ENCODE results near the gene CCL17.
"Not testable (repeated sequence)": the region's sequence is repeated elsewhere in the genome, so short reads cannot be mapped to it uniquely, and the experiment has no call there.

Gene CCL17

DNA sequence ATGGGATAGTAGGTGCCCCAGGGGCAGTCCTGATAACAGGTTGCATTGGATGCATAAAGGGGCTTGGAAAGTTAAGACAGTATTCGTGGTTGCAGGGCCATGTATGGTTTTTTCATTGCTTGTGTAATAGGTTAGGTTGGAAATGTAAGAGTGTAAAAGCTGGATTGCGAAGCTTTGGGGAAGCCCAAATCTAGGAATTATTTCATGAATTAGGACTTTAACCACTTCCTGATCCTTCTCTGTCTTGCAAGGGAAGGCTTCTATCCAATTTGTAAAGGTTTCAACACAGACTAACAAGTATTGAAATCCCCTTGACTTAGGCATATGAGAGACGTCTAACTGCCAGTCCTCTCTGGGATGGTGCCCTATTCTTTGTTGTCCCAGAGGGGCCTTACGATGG, 7.8 kb upstream of the CCL17 start:
- DNase-seq (ENCODE audit: low read depth), result no peak

DNA sequence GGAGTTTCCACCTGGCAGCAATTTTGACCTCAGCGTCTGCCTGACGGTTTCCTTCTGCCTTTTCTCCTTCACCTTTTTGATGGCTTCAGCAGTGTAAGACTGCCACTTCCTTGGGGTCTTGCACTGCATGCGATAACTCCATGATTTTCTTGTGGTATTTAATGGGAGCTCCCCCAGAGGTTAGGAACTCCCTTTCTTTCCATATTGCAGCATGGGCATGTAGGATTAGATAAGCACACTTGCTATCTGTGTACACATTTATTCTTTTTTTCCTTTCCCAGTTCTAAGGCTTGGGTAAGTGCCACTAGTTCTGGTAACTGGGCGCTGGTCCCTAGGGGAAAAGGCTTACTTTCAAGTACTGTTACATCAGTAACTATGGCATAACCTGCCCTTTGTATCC, 7.1 kb upstream of the CCL17 start:
- not testable (repeated sequence) for DNase-seq (ENCODE audit: low read depth)

DNA sequence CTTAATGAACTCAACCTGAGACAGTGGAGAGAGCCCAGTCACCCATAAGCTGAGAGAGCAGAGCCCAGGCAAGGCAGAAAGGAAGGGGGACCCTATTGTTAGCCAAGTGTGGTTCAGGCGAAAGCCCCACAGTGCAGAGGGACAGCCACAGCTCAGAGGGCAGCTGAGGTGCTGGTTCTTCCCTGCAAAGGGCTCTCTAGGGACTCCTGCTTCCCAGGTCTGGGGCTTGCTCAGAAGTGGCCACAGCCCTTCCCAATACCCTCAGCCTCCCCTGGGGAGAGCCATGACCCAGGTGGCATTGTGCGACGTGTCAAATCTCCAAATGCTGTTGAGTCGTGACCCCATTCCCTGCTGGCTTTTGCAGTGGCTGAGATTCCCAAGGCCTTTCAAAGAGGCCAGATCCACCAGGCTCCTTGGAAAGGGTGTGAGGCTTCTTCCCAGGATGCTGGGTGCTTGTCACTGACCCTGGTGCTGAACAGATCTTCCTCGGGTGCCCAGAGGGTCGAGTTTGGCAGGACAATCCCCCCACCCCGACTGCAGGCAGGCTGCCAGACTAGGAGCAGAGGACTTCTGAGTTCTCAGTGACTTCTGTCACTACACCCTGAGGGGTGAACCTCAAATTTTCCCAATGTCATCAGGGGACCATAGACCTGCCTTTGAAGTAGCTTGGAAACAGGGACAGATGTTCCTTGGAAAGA, 2.5 kb upstream of the CCL17 start:
- no peak for DNase-seq (ENCODE audit: low read depth)

DNA sequence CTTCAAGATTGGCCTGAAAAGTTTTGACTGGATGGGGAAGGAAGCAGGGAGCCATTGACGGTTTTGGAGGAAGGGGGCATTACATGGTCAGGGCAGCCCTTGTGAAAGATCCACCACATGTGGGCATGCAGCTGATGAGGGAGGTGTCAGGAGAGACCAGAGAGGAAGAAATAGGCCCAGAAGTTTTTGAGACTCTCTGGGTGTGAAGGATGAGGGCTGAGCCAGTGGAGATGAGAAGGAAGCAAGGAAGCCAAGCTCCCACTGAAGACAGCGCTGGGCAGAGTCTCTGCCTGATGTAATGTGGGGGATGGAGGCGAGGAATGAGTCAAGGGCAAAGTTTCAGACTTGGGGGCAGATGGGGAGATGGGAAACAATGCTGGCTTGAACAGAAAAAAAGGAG, 530 bp downstream of the CCL17 start:
- DNase-seq (ENCODE audit: low read depth), result no peak

DNA sequence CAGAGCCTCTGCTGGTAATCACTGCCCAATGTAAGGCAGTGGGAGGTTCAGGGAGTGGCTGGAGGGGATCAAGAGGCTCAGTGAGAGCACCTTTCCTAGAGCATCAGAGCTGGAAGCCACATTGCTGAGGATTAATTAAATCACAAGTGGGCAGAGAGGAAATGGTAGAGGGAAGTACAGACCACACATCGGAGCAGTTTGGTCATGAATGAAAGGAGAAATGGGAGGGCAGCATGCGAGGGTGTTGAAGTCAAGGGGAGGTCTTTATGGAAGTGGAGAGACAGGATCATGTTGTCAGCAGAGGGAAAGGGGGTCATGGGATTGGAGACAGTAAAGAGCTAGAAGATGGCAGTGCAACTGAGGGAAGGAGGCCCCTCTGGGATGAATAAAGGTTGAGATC, 2.3 kb downstream of the CCL17 start:
- no peak for DNase-seq (ENCODE audit: low read depth)

DNA sequence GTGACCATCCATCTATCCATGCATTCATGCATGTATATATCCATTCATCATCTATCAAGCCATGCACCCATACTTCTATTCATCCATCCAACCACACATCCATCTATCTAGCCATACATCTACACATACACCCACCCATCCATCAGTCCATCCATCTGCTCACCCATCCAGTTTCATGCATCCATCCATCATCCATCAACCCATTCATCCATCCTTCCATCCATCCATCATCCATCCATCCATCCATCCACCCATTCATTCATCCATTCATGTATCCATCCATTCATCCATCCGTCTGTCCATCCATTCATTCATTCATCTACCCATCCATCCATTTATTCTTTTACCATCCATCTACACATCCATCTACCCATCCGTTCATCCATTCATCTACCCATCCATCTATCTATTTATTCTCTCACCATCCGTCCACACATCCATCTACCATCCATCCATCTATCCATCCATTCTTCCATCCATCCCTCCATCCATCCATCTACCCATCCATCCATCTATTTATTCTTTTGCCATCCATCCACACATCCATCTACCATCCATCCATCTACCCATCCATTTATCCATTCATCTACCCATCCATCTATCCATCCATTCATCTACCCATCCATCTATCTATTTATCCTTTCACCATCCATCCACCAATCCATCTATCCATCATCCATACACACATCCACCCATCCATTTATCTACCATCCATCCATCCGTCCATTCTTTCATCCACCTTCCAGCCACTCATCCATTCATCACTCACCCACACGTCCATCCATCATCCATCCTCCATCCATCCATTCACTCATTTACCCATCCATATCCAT, 3.2 kb downstream of the CCL17 start:
- DNase-seq (ENCODE audit: low read depth), result no peak

DNA sequence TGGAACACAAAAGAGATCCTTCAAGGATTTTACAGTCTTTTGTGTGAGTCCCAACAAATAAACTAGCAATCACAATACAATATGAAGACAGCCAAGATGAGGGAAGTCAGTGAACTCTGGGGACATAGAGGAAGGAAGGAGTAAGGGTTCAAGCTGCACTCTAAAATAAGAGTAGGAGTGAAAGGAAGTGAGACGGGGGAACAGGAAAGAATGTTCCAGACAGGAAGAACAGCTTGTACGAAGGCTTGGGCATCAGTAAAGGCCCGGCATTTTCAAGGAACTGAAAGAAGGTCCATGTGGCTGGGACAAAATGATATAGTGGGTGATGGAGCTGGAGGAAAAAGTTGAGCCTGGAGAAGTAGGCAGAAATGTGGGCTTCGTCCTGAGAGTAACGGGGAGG, 4.5 kb downstream of the CCL17 start:
- DNase-seq (ENCODE audit: low read depth), result no peak

DNA sequence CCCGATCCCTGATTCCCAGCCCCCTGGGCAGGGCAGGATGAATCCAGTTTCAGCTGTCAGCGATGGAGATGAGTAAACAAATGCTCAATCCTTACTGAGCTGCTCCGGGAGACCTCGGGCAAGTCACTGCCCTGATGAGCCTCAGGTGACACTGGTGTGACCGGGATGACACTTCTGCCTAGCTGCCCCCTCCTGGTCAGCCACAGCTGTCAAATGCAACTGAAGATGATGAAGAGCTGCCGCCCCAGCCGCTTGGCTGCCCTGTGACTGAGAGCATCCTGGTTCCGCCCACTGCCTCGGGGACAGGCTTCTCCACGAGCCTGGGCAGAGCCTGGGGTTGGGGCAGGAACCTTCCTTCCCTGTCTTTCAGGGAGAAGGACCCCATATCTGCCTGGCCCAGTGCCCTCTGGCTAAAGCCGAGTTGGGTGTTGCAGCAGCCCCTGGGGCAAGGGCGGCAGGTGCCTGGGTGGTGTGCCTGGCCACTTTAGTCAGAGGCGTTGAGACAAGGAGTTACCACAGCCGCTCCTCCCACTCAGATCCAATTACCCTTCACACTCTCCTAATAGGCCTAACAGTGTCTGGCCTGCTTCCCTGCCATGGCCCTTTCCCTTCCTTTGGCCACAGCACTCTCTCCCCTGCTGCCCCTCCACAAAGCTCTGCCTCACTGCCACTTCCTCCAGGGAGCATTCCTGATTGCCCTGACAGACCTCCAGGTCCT, 5.5 kb downstream of the CCL17 start:
- DNase-seq (ENCODE audit: low read depth), result no peak

DNA sequence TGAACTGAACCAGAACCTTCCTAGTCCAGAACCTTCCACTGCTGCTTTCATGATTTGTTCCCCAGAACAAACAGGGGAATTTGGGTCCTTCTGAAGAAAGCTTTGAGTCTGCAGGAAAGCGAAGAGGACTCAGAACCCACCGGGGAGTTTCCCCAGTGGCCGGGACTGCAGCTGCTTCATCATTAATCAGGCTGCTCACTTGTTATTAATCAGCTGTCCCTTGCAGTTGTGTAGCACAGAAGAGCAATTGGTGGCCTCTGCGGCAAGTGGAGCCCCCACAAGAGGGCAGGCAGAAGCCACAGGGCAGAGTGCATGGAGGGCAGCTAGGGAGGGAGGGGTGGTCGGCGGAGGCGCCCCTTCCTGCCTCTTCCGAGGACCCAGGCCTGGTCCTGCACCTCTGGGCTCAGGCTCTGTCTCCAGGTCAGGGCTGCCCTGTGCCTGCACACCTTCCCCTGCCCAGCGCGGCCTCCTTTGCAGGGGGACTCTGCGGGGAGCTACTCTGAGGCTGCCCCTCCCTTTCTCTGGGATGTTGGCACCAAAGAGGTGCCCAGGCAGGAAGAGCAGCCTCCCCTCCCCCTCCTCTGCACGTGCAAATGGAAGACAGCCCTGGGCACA, 6.9 kb downstream of the CCL17 start:
- DNase-seq (ENCODE audit: low read depth), result no peak

DNA sequence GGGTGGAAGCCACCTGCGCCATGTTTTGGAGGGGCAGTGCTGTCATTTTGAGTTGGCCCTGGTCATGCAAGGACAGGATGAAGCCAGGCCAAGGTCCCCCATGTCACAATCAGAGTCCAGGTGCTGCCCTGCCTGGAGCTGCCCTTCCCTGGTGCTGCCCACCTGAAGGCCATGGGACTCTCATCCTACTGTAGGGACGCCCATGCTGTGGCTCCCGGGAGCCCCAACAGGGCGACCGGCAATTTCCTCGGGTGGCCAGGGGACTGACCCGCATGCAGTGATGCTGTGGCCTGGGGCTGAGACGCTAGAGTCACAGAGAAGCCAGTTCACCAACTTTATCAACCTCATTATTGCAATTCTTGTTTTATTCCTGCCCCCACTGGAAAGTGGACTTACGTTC, 8.0 kb downstream of the CCL17 start:
- DNase-seq (ENCODE audit: low read depth), result no peak

DNA sequence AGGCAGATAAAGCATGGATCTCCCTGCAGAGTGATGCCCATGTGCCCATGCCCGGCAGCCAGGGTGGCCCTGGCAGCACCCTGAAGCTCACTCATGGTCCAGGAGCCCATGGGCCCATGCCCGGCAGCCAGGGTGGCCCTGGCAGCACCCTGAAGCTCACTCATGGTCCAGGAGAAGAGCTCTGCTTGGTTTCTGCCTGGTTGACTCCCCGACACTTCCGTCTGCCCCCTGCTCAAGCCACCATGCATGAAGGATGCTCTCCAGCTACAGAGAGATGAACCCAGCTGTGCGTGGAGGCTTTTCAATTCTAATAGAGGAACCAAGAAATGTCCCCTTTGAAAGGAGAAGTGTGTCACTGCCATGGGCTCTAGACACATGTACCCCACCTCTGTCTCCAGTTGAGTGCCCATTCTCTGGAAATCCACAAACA, 8.7 kb downstream of the CCL17 start:
- DNase-seq (ENCODE audit: low read depth), result no peak

DNA sequence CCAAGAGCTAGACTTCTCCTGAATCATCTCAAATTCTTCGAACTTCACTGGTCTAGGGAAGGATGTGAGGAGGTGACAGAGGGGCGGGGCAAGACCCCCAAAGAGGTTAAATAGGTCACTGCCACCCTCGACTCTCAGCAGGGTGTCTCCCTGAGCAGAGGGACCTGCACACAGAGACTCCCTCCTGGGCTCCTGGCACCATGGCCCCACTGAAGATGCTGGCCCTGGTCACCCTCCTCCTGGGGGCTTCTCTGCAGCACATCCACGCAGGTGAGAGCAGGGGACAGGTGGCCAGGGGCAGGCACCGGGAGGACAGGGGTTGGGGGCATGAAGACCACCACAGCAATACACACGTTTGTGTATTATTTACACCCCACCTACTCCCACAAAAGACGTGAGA, 9.2 kb downstream of the CCL17 start:
- DNase-seq (ENCODE audit: low read depth), result no peak

DNA sequence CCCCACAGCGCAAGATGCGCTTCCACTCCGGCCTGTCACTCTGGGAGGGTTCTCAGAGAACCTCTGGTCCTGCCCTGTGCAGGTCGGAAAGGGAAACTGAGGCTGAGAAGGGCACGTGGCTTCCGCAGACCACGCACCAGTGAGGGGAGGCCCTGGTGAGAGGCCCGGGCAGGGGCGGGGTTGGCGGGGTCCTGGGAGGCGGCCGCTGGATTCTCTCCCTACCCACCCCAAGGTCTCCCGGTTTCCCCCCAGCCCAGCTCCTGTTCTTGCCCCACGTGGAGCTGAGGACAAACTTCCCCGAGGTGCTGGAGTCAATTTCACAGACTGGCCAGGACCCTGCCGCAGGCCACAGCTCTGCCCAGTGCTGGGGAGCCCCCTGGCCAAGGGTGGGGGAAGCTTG, 11.5 kb downstream of the CCL17 start:
- DNase-seq (ENCODE audit: low read depth), result no peak

DNA sequence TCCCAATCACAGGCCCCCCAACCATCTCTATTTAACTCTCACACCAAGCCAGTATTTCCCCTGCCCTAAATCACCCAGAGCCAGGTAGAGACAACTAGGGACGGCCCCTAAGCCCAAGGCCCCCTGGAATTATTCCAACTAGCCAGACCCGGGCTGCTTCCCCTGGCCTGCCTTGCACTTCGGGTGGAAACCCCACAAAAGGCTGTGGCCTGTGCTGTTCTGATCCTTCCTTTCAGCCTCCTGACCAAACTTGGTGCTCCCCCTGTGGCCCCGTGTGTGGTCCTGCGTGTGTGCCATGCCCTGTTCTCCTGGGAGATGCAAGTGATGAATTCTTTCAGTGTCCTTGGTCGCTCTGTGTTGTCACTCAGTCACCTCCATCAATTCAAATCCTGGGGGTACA, 14.9 kb downstream of the CCL17 start:
- DNase-seq (ENCODE audit: low read depth), result no peak

DNA sequence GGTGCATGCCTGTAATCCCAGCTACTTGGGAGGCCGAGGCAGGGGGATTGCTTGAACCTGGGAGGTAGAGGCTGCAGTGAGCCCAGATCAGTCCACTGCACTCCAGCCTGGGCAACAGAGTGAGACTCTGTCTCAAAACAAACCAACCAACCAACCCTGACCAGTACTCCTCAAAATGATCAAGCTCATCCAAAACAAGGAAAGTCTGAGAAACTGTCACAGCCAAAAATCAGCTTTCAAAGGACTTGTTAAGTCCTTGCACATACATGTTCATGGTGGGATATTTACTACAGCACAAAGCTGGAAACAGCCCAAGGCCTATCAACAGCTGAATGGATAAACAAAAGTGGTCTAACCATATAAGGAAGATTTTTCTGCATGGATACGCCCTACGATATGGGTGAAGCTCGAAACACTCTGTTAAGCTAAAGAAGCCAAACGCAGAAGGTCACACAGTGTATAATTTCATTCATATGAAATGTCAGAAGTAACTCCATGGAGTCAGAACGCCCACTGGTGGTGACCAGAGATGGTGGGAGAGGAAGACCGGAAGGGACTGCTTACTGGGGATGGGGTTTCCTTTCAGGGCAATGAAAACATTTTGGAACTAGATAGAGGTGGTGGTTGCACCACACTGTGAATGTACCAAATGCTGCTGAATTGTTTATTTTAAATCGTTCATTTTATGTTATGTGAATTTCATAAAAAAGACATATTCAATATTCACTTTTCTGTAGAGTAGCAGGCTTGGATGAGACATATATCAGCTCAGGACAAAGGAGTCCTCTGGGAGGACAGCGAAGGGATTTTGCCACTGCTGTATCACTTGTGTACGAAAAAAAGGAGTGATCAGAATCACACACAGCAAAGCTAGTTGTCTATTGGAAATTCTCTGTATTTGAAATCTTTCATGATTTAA, 17.7 kb downstream of the CCL17 start:
- no peak for DNase-seq (ENCODE audit: low read depth)

DNA sequence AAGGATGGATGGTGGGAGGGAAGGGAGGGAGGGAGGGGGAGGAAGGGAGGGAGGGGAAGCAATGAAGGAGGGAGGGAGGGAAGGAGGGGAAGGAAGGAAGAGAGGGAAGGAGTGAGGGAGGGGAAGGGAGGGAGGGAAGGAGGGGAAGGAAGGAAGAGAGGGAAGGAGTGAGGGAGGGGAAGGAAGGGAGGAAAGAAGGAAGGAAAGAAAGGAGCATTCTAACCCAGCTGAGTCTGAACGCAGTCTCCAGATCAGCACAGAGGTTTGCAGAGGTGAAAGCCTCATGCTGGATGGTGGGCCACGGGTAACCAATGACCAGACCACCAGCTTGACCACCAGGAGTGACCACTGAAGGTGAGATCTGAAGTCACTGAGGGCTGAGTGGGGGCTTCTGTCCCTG, 18.6 kb downstream of the CCL17 start:
- DNase-seq (ENCODE audit: low read depth), result no peak

DNA sequence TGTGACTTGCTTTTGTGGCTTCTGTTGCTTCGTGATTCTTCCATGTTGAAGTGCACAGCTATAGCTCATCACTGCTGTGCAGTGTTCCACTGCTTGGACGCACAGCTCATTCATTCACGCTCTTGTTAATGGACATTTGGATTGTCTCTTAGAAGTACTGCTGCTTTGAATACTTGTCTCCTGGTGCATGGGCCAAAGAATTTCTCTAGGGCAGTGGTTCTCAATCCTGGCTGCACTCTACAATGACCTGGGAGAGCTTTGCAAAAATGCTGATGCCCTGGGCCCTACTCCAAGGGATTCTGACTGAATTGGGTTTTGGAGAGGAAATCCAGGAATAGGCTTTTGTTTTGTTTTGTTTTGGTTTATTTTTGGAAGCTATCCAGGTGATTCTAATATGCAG, 20.0 kb downstream of the CCL17 start:
- no peak for DNase-seq (ENCODE audit: low read depth)

DNA sequence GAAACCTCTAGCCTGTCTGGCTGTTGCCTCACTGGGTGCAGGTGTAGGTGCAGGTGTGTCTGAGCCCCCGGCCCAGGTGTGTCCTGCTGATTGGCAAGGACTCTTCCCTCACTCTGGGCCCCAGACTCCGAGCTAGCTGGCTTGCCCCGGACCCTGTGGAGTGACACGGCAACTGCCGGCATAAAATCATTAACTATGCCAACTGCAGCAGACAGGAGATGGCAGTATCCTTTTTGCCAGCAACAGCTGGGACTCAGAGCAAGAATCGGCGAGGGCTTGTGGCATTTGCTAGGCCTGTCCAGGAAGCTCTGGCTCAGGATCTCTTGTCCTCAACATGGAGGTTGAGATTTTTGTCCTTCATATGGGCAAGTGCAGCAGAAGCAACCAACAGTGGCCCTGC, 21.8 kb downstream of the CCL17 start:
- no peak for DNase-seq (ENCODE audit: low read depth)

DNA sequence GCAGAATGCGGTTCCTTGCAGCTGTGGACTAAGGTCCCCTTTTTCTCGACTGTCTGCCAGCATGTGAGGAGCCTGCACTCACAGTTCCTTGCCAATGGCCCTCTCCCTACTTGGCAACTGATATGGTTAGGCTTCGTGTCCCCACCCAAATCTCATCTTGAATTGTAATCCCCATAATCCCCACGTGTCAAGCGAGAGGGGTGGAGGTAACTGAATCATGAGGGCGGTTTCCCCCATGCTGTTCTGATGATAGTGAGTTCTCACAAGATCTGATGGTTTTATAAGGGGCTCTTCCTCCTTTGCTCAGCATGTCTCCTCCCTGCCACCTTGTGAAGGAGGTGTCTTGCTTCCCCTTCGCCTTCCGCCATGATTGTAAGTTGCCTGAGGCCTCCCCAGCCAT, 22.7 kb downstream of the CCL17 start:
- no peak for DNase-seq (ENCODE audit: low read depth)

DNA sequence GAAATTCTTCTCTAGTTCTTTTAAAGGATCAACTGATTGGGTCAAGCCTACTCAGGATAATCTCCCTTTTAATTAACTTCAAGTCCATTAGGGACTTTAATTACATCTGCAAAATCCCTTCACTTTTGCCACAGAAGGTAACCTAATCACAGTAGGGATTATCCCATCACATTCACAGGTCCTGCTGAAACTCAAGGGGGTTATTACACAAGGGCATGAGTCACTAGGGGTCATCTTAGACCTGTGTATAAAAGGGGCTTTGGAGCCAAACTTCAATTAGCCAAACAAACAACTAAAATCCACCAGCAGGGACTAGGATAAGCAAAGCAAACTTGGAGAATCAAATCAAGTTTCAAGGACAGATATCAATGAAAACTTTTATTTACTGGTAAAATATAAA, 23.3 kb downstream of the CCL17 start:
- no peak for DNase-seq (ENCODE audit: low read depth)

DNA sequence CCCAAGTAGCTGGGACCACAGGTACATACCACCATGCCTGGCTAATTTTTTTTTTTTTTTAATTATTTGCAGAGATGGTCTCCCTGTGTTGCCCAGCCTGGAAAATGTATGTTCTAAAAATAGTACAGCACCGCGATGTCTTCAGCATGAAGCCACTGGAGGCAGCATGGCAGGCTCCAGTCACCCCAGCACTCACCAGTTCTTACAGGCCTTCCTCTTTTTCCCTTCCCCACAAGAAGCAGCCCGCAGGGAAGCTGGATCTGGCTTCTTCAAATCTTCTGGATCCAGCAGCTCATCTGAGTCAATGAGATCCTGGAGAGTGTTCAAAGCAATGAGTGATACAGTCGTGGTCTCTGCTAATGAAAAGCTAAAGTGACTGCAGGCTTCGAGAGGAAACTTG, 26.4 kb downstream of the CCL17 start:
- DNase-seq (ENCODE audit: low read depth), result no peak

DNA sequence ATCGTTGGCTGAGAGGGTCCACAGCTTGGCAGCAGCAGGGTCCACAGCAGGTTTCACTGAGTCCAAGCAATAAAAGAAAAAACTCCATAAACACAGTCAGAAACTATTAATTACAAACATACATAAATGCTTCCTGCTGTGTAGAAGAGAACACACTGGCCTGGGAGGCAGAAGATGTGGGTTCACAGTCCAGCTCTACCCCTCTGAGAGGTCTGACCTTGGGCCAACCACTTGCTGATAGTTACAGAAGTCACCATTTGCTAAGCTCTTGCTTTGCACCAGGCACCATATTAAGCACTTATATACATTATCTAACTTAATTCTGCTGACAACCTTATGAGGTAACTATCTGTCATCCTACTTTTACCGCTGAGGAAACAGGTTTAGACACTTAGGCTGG, 27.9 kb downstream of the CCL17 start:
- no peak for DNase-seq (ENCODE audit: low read depth)

Data from activated gamma-delta T cell treated with anti-CD3 and anti-CD28 coated beads, Interleukin-2, amount 50 U/mL, for 16 hours (primary cell).